ENCODE data around the gene PTTG1.

GRCh38 chr5:160438316-160439204 lies 16.9 kb downstream of the PTTG1 start:
- peak; percentile 87 to 96 for TF ChIP-seq CTCF (conservative IDR thresholded peaks at IDR 0.05 in 1 of 2, IDR thresholded peaks at IDR 0.05 in 1 of 2; ENCODE audit: low read depth in 1 of 2, low read length in 2 of 2)
- TF ChIP-seq EZH2 (IDR thresholded peaks at IDR 0.05; ENCODE audit: low read length, missing control alignments) = no peak

Data from fibroblast of lung (primary cell).